GM19452 (cell line): ENCODE results near the gene CDKN2A.
"Not testable (repeated sequence)": the region's sequence is repeated elsewhere in the genome, so short reads cannot be mapped to it uniquely, and the experiment has no call there.

Experiments
- ATAC-seq: cut with Tn5 transposase; IDR thresholded peaks from one replicate; pipeline ENCODE4 v1.9.1; 2021; ENCODE audit not compliant: unreplicated experiment

The CDKN2A gene

GRCh38 chr9:21982861-21983560 is 11.2 kb downstream of the CDKN2A start:
- ATAC-seq, result no peak

- no peak for ATAC-seq
These were observed 11.8 kb downstream of the CDKN2A start for GRCh38 chr9:21982391-21982790.

- ATAC-seq, result no peak
These were observed 17.8 kb downstream of the CDKN2A start for GRCh38 chr9:21976334-21976875.

GRCh38 chr9:21974722-21975409 is 19.3 kb downstream of the CDKN2A start:
- peak; percentile 69 for ATAC-seq

GRCh38 chr9:21974343-21974721 is 19.9 kb downstream of the CDKN2A start:
- no peak for ATAC-seq

GRCh38 chr9:21972361-21972760 is 21.8 kb downstream of the CDKN2A start:
- ATAC-seq, result no peak

GRCh38 chr9:21970800-21971640 is 23.2 kb downstream of the CDKN2A start:
- no peak for ATAC-seq

GRCh38 chr9:21969951-21970799 is 24.0 kb downstream of the CDKN2A start:
- no peak for ATAC-seq

- no peak for ATAC-seq
These were observed 24.9 kb downstream of the CDKN2A start for GRCh38 chr9:21969011-21969940.

GRCh38 chr9:21968331-21969010 is 25.7 kb downstream of the CDKN2A start:
- ATAC-seq, result no peak

GRCh38 chr9:21967702-21968101 is 26.5 kb downstream of the CDKN2A start:
- ATAC-seq, result no peak

- ATAC-seq, result no peak
These were observed 27.0 kb downstream of the CDKN2A start for GRCh38 chr9:21967169-21967568.

GRCh38 chr9:21966140-21966851 is 27.9 kb downstream of the CDKN2A start:
- no peak for ATAC-seq

- ATAC-seq, result peak; percentile 77
These were observed 28.7 kb downstream of the CDKN2A start for GRCh38 chr9:21965401-21965951.

- peak; percentile 52 for ATAC-seq
These were observed 29.2 kb downstream of the CDKN2A start for GRCh38 chr9:21964925-21965385.

- no peak for ATAC-seq
These were observed 32.6 kb downstream of the CDKN2A start for GRCh38 chr9:21961569-21961968.

- not testable (repeated sequence) for ATAC-seq
These were observed 34.9 kb downstream of the CDKN2A start for GRCh38 chr9:21959268-21959667.

- no peak for ATAC-seq
These were observed 35.4 kb downstream of the CDKN2A start for GRCh38 chr9:21958833-21959232.
